Suprapubic skin (tissue), 4 donors: ENCODE measurements around the gene MAPK11. TPM values are rescaled to one million over a fixed set of nuclear protein-coding genes. Genes with fewer than 3 reads are reported as not detected.

Experiments used
- DNase-seq, 2 donors: peaks; one replicate each; pipeline ENCODE4 v3.0.0-alpha.2; 2019; ENCODE audit warnings: low spot score in 2 of 2
- H3K27ac ChIP-seq: fragments of 200-600 bp; sonication (generic); one replicate; pipeline ENCODE4 v1.5.1; 2019
- H3K27me3 ChIP-seq: fragments of 200-600 bp; sonication (generic); one replicate; pipeline ENCODE4 v1.5.1; 2019
- H3K36me3 ChIP-seq: fragments of 200-600 bp; sonication (generic); one replicate; pipeline ENCODE4 v1.5.1; 2019
- H3K4me1 ChIP-seq: fragments of 200-600 bp; sonication (generic); one replicate; pipeline ENCODE4 v1.5.1; 2019
- H3K4me3 ChIP-seq: fragments of 200-600 bp; sonication (generic); one replicate; pipeline ENCODE4 v1.5.1; 2019; ENCODE audit warnings: mild to moderate bottlenecking
- H3K9me3 ChIP-seq: fragments of 200-600 bp; sonication (generic); one replicate; pipeline ENCODE4 v1.5.1; 2019
- EP300 ChIP-seq: sonication (generic); formaldehyde crosslinking; IDR thresholded peaks from one replicate; pipeline ENCODE4 v1.6.1; 2017; ENCODE audit warnings: antibody characterized with exemption
- POLR2A ChIP-seq, 2 donors: fragments of 450-650 bp; IDR thresholded peaks; one replicate each; pipeline ENCODE4 v1.6.1; 2017; ENCODE audit warnings: antibody characterized with exemption in 2 of 2, mild to moderate bottlenecking in 2 of 2, moderate library complexity in 2 of 2
- POLR2AphosphoS5 ChIP-seq, 3 donors: sonication (generic); formaldehyde crosslinking; IDR thresholded peaks; one replicate each; pipeline ENCODE4 v1.6.1; 2017; ENCODE audit warnings: antibody characterized with exemption in 3 of 3
- WGBS: methylation state at CpG from one replicate; pipeline ENCODE4 v1.1.5; 2018; 5-methylcytosine and 5-hydroxymethylcytosine counted together
- total RNA-seq, 4 donors: library from RNA; depleted of rRNA; stranded (reverse); fragments of >200 nt; gene quantifications; one replicate each; pipeline ENCODE4 v1.1.0, GENCODE V29; 2016
- TF ChIP-seq, protein P1 (sequence below), 2 donors: fragments of 200-600 bp in 1 of 2; fragments of 450-650 bp in 1 of 2; sonication (generic) in 1 of 2; IDR thresholded peaks; one replicate each; pipeline ENCODE4 v1.5.1; 2016 to 2019; ENCODE audit warnings: antibody characterized with exemption in 2 of 2, mild to moderate bottlenecking in 1 of 2, moderate library complexity in 1 of 2

MAPK11 gene
- total RNA-seq, 4 donors from 2014 or later = 3.8 to 5.8 (median 4.5) TPM

- 71% methylated on average over 15 of the region's 24 CpGs for WGBS
- no peak overlapping the region for H3K4me3 ChIP-seq
- no peaks in the 10 kb centered on the region for H3K36me3 ChIP-seq
- no peak for DNase-seq
- peaks cover 27% of the 10 kb centered on the region for H3K4me1 ChIP-seq
- peaks cover 63% of the 10 kb centered on the region for H3K27me3 ChIP-seq
- no peaks in the 10 kb centered on the region for H3K9me3 ChIP-seq
- H3K27ac ChIP-seq = no peak overlapping the region
- no peak for TF ChIP-seq POLR2A (IDR thresholded peaks at IDR 0.05)
- TF ChIP-seq EP300 = no peak
- TF ChIP-seq, protein P1, sequence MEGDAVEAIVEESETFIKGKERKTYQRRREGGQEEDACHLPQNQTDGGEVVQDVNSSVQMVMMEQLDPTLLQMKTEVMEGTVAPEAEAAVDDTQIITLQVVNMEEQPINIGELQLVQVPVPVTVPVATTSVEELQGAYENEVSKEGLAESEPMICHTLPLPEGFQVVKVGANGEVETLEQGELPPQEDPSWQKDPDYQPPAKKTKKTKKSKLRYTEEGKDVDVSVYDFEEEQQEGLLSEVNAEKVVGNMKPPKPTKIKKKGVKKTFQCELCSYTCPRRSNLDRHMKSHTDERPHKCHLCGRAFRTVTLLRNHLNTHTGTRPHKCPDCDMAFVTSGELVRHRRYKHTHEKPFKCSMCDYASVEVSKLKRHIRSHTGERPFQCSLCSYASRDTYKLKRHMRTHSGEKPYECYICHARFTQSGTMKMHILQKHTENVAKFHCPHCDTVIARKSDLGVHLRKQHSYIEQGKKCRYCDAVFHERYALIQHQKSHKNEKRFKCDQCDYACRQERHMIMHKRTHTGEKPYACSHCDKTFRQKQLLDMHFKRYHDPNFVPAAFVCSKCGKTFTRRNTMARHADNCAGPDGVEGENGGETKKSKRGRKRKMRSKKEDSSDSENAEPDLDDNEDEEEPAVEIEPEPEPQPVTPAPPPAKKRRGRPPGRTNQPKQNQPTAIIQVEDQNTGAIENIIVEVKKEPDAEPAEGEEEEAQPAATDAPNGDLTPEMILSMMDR (IDR thresholded peaks at IDR 0.05) = no peak
Measured at GRCh38 chr22:50258361-50259292, 11.6 kb downstream of the MAPK11 start.

GRCh38 chr22:50257451-50258360, 12.5 kb downstream of the MAPK11 start:
- no peak for DNase-seq
- TF ChIP-seq EP300 (no peak), POLR2A (IDR thresholded peaks at IDR 0.05) (no peak), POLR2AphosphoS5 (IDR thresholded peaks at IDR 0.05) (no peak)
- TF ChIP-seq, protein P1 (IDR thresholded peaks at IDR 0.05) = no peak
- Histone ChIP-seq H3K36me3 (no peaks in the 10 kb centered on the region), H3K4me3 (no peak overlapping the region), H3K27me3 (peaks cover 59% of the 10 kb centered on the region), H3K9me3 (no peaks in the 10 kb centered on the region), H3K4me1 (peaks cover 25% of the 10 kb centered on the region), H3K27ac (no peak overlapping the region)
- WGBS = 72% methylated on average over 9 of the region's 31 CpGs

DNA sequence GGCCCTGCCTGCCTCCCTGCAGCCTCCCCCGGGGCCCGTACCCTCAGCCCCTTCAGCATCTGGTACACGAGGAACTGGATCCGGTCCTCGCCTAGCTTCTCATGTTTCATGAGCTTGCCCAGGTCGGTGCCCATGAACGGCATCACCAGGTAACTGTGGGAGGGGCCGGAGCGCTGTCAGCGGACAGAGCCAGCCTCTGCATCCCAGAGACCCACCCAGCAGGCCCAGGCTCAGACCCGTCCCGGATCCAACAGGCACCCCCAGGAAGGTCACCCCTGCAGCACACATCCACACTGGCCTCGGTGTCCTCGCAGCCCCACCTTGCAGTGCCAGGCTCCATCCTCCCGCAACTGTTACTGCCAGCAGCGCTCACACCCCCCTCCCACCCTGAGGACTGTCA, 13.1 kb downstream of the MAPK11 start:
- H3K4me1 ChIP-seq = peaks cover 18% of the 10 kb centered on the region
- H3K27me3 ChIP-seq = peaks cover 52% of the 10 kb centered on the region
- H3K9me3 ChIP-seq = no peaks in the 10 kb centered on the region
- WGBS = 39% methylated on average over 9 of the region's 16 CpGs
- no peak for DNase-seq
- H3K36me3 ChIP-seq = no peaks in the 10 kb centered on the region
- TF ChIP-seq EP300 (no peak), POLR2A (IDR thresholded peaks at IDR 0.05) (no peak)
- TF ChIP-seq, protein P1 (IDR thresholded peaks at IDR 0.05) = no peak
- H3K27ac ChIP-seq = no peak overlapping the region
- no peak overlapping the region for H3K4me3 ChIP-seq

GRCh38 chr22:50256258-50256862, 13.8 kb downstream of the MAPK11 start:
- WGBS = 88% methylated on average over 6 of the region's 12 CpGs
- TF ChIP-seq, protein P1 (IDR thresholded peaks at IDR 0.05) = no peak
- TF ChIP-seq POLR2A (IDR thresholded peaks at IDR 0.05) (no peak), EP300 (no peak), POLR2AphosphoS5 (IDR thresholded peaks at IDR 0.05) (no peak)
- H3K4me1 ChIP-seq = peaks cover 18% of the 10 kb centered on the region

More at GRCh38 chr22:50256258-50256862, 13.8 kb downstream of the MAPK11 start:
- H3K27ac ChIP-seq = no peak overlapping the region
- no peak for DNase-seq
- no peak overlapping the region for H3K4me3 ChIP-seq
- no peaks in the 10 kb centered on the region for H3K9me3 ChIP-seq
- H3K27me3 ChIP-seq = peaks cover 45% of the 10 kb centered on the region
- H3K36me3 ChIP-seq = no peaks in the 10 kb centered on the region
